ENCODE data around the gene MYO3B. TPM values are rescaled to one million over a fixed set of nuclear protein-coding genes. Genes with fewer than 3 reads are reported as not detected.

MYO3B gene
- total RNA-seq, 1 experiment from 2014 or later = not detected

GRCh38 chr2:170162271-170162632 lies 15.7 kb upstream of the MYO3B start:
- DNase-seq (ENCODE audit: low read depth) = peak; percentile 87

- DNase-seq (ENCODE audit: low read depth) = no peak
Observed at GRCh38 chr2:170163411-170164065, 14.4 kb upstream of the MYO3B start.

GRCh38 chr2:170165129-170165528 lies 12.8 kb upstream of the MYO3B start:
- DNase-seq (ENCODE audit: low read depth) = peak; percentile 74

GRCh38 chr2:170166735-170167134 lies 11.2 kb upstream of the MYO3B start:
- no peak for DNase-seq (ENCODE audit: low read depth)

- no peak for DNase-seq (ENCODE audit: low read depth)
Observed at GRCh38 chr2:170170281-170171040, 7.5 kb upstream of the MYO3B start.

- DNase-seq (ENCODE audit: low read depth) = no peak
Observed at GRCh38 chr2:170176212-170176611, 1.7 kb upstream of the MYO3B start.

GRCh38 chr2:170180031-170180566 lies 2.2 kb downstream of the MYO3B start:
- no peak for DNase-seq (ENCODE audit: low read depth)

GRCh38 chr2:170181602-170182001 lies 3.7 kb downstream of the MYO3B start:
- no peak for DNase-seq (ENCODE audit: low read depth)

GRCh38 chr2:170185319-170185718 lies 7.4 kb downstream of the MYO3B start:
- no peak for DNase-seq (ENCODE audit: low read depth)

- no peak for DNase-seq (ENCODE audit: low read depth)
Observed at GRCh38 chr2:170189757-170190156, 11.8 kb downstream of the MYO3B start.

GRCh38 chr2:170190172-170190571 lies 12.2 kb downstream of the MYO3B start:
- no peak for DNase-seq (ENCODE audit: low read depth)

GRCh38 chr2:170191166-170191866 lies 13.4 kb downstream of the MYO3B start:
- no peak for DNase-seq (ENCODE audit: low read depth)

- DNase-seq (ENCODE audit: low read depth) = no peak
Observed at GRCh38 chr2:170196963-170197362, 19.0 kb downstream of the MYO3B start.

- DNase-seq (ENCODE audit: low read depth) = no peak
Observed at GRCh38 chr2:170201275-170201674, 23.3 kb downstream of the MYO3B start.

- DNase-seq (ENCODE audit: low read depth) = no peak
Observed at GRCh38 chr2:170201734-170202393, 23.9 kb downstream of the MYO3B start.

- DNase-seq (ENCODE audit: low read depth) = no peak
Observed at GRCh38 chr2:170202437-170202836, 24.5 kb downstream of the MYO3B start.

GRCh38 chr2:170204298-170204951 lies 26.5 kb downstream of the MYO3B start:
- no peak for DNase-seq (ENCODE audit: low read depth)

GRCh38 chr2:170206246-170206645 lies 28.3 kb downstream of the MYO3B start:
- DNase-seq (ENCODE audit: low read depth) = no peak

- no peak for DNase-seq (ENCODE audit: low read depth)
Observed at GRCh38 chr2:170206805-170207407, 29.0 kb downstream of the MYO3B start.

- no peak for DNase-seq (ENCODE audit: low read depth)
Observed at GRCh38 chr2:170207901-170208300, 30.0 kb downstream of the MYO3B start.

- DNase-seq (ENCODE audit: low read depth) = no peak
Observed at GRCh38 chr2:170208967-170209366, 31.0 kb downstream of the MYO3B start.
